Measurements from ENCODE around the gene KCNG2.
"Not testable (repeated sequence)": the region's sequence is repeated elsewhere in the genome, so short reads cannot be mapped to it uniquely, and the experiment has no call there.

KCNG2 gene, protein sequence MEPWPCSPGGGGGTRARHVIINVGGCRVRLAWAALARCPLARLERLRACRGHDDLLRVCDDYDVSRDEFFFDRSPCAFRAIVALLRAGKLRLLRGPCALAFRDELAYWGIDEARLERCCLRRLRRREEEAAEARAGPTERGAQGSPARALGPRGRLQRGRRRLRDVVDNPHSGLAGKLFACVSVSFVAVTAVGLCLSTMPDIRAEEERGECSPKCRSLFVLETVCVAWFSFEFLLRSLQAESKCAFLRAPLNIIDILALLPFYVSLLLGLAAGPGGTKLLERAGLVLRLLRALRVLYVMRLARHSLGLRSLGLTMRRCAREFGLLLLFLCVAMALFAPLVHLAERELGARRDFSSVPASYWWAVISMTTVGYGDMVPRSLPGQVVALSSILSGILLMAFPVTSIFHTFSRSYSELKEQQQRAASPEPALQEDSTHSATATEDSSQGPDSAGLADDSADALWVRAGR

DNA sequence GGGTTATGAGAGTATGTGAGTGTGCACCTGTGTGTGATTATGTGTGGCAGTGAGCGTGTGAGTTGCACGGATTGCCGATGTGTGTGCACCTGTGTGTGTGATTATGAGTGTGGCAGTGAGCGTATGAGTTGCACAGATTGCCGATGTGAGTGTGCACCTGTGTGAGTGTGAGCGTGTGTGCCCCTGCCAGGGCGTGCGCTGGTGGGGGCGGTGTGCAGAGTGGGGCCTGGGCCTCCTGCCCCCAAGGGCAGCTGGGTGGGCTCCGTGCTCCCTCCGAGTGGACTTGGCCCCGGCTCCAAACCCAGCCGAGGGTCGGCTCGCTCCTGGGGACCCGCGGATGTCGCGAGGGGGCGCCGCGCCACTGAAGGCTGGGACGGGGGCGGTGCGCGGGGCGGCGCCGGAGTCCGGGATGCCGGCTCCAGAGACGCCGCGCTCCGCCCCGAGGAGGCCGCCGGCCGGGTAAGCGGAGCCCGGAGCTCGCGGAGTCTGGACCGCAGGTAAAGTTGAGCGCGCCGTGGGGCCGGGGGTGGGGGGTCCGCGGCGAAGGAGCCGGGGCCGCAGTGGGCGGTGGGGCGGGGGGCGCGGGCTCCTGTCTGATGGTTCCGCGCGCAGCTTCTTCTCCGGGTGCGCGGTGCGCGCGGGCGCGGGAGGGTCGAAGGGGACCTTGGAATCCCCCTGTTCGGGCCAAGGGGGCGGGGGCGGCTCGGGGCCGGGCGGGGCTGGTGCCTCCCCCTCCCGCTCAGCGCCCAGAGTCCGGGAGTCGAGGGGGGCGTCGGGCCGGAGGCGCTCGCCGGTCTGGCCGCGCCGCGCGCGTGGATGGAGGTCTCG, at the start of gene KCNG2:
Gene KCNG2 (plus strand): TSS at position 421 of the 828 bp plus-strand sequence. CDS start 65,730 bp downstream, outside the sequence.
- no peak for DNase-seq

DNA sequence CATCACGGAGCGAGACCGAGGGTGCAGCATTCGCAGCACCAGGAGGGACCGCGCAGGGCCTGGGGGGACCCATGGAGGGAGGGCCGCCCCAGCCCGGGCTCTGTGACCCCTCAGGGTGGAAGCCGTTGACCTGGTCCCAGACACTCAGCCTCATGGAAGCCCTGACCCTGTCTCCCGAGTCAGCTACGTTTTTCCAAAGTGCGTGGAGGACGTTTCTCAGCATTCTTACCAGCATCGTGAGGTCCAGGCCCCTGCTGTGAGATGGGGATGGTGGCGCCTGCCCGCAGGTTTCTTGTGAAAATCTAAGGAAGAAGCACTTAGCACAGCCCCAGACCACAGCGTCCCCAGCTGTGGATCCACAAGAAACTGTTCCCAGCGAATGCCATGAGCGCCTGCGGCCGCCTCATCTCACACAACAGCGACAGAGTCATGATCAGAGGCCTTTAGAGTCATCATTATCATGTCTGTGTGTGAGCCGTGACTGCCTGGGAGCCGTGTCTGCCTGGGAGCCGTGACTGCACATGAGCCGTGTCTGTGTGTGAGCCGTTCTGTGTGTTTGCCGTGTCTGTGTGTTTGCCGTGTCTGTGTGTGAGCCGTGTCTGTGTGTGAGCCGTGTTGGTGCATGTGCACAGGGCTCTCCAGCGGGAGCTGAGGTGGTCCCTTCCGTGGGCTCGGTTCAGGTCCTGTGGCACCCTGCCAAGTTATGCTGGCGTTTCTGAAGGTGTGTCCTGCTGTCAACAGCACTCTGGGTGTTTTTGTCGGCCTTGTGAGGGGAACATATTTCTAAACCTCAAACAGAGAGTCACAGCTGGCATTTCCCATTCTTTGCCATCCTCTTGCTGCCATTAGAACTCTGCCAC, 49.2 kb upstream of the KCNG2 start:
- DNase-seq = no peak

DNA sequence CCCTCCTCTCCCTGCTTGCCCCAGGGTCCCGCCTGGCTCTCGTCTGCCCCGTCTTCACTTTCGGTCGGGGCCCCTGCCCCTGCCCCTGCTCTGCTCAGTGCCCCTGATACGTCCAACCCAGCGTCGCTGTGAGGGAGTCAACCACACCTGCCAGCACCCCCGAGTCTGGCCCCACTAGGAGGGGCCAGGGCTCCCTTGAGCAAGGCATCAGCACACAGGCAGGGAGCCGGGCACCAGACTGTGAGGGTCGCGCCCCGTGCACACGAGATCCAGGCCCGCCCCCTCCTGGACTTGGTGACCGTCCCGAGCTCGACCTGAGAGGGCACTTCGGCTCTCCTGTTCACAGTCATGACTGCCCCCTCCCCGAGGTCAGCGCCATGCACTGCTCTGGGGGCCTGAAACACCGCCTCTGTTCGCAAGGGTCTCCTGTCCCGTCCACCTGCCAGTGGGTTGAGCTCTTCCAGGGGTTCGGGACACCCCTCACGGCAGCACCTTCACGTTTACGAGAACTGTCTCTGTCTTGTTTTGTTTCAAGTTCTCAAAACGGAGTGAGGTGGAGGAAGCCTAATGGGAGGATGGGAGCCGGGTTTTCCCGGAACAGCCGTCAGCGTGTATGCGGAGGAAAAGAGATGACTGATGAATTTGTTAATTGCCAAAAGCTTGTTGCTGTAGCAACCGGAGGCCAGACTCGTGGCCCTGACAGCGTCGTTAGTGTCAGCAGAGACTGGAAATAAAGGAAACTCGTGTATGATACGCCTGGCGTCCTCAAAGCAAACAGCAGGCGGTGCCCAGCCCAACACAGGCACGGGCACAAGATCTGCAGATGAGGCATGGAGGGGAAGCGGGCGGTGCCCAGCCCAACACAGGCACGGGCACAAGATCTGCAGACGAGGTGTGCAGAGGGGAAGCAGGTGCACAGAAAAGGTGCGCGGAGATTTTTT, 48.2 kb upstream of the KCNG2 start:
- peak; percentile 91 for DNase-seq

DNA sequence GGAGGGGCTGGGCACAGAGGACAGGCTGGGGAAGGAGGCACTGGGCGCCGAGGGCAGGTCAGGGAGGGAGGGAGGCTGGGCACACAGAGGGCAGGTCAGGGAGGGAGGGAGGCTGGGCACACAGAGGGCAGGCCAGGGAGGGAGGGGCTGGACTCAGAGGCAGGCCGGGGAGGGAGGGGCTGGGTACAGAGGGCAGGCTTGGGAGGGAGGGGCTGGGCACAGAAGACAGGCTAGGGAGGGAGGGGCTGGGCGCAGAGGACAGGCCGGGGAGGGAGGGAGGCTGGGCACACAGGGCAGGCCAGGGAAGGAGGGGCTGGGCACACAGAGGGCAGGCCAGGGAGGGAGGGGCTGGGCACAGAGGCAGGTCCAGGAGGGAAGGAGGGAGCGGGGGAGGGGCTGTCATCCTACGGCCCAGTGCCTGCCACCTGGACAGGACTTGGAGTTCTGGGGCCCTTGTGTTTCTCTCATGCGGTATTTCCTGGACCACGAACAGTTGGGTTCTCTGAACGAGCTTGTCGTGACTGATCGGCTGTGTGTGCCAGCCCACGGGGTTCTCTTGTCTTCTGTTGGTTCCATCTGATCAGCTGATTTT, 46.7 kb upstream of the KCNG2 start:
- DNase-seq = no peak

DNA sequence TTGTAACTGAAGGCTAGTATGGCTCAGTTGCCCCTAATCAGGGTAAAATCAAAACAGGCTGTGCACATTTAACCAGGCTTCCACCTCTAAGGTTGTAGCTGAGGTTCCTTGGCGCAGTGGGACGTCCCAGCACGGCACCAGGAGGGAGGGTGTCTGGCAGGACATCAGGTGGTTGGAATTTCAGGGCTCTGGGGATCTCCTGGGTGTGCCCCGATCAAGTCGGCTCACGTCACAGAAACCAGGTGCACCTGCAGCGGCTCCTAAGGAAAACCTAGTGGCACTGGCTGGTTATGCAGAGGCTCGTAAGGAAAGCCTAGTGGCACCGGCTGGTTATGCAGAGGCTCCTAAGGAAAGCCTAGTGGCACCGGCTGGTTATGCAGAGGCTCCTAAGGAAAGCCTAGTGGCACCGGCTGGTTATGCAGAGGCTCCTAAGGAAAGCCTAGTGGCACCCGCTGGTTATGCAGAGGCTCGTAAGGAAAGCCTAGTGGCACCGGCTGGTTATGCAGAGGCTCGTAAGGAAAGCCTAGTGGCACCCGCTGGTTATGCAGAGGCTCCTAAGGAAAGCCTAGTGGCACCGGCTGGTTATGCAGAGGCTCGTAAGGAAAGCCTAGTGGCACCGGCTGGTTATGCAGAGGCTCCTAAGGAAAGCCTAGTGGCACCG, 45.7 kb upstream of the KCNG2 start:
- not testable (repeated sequence) for DNase-seq

DNA sequence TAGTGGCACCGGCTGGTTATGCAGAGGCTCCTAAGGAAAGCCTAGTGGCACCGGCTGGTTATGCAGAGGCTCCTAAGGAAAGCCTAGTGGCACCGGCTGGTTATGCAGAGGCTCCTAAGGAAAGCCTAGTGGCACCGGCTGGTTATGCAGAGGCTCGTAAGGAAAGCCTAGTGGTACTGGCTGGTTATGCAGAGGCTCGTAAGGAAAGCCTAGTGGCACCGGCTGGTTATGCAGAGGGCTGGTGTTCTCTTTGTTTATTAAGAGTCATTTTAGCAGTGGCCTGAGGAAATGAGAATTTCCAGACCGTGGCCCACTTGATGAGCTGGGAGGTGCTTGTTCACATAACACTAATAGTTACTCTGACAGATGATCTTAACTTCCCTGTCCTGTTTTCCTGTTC, 44.8 kb upstream of the KCNG2 start:
- DNase-seq = not testable (repeated sequence)

DNA sequence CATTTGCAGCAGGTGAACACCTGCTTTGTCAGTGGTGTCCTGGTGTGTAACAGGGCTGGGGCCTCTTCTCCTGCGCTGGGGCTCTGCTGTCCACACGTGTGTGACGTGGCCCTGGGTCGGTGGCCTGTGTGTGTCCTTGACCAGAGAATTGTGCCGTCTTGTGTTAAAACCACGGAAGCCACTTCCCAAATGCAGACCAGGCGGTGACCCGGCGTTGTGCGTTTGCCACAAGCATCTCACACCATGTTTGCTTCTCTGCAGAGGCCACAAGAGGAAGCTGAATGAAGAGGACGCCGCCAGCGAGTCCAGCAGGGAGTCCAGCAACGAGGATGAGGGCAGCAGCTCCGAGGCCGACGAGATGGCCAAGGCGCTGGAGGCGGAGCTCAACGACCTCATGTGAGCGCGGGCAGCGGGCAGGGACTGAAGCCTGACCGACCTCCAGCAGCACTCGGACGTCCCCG, 44.3 kb upstream of the KCNG2 start:
- no peak for DNase-seq

DNA sequence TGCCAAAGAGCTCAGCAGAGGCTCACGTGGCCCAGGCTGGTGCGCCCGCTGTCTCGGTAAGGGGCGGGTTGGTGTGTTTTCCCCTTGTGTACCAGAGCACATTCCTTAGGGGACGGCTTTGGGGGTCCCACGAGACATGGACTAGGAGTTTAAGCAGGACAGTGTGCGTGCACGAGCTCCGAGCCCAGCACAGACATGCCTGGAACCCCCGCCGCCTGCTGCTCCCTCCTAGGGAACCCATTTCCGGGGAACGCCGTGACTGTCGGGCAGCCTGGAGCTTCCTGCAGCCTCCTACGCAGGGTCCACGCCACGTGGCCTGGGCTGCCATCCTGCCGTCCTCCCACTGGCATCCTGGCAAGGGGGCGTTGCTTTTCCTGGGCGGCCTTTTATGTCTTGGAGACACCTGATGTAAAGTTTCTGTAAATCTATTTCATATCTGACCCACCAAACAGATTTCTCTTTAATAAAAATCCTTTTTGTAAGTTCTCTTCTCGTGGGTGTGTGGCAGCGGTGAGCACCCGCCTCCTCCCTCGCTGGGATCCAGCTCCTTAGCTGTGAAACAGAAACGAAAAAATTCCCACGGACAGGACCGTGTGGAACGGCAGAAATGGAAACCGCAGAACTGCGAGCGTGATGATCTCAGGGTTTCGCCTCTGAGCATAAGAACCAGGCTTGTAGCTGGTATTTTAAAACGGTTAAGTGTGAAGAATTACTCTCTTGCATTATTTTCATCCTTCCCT, 43.5 kb upstream of the KCNG2 start:
- DNase-seq = no peak

DNA sequence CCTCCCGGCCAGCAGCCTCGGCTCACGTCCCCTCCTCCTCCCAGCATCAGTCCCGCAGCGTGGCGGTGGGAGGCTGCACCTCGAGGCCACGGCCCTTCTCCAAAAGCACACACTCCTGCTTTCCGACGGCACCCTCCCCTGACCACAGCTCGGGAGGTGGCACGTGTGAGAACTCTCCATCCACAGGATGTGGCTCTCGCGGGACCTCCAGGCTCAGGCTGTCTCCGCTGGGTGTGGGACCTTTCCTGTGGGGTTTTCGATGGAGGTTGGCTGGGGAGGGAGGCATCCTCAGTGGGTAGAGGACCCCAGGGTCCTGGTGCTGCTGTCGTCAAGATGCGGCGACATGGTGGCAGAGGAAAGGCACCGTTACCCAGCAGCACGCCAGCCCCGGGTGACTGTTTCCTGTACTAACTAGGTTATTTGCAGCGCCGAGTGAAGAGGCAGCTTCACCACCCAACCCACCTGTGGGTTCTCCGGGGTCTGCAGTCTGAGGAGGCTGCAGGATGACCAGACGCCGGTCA, 42.8 kb upstream of the KCNG2 start:
- no peak for DNase-seq

DNA sequence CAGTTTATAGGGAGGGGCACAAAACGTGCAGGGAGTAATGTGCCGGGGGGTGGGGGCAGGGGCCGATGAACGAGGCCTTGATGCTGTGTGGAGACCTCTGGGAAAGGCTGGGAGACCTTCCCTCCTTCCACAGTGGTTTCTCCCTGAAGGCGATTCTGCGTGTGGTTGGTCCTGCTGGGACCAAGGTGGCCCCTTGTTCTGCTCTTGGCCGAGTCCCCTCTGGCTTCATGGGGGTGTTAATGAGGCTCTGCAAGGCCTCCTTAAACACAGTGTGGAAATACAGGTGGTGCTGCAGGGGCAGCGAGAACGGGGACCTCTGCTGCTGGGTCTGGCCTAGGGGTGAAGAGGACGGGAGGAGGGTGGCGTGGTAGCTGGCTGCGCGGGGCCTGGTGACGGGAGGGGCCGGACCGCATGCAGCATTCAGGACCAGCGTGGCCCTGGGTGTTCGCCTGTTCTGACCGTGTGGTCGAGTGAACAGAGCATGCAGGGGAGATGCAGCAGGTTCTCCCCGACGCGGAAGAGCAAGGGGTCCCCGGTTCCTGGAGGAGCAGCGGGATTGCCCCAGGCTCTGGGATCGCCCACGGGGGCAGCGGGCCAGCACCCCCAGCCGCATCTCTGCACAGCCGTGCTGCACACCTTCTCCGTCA, 42.1 kb upstream of the KCNG2 start:
- DNase-seq = no peak

DNA sequence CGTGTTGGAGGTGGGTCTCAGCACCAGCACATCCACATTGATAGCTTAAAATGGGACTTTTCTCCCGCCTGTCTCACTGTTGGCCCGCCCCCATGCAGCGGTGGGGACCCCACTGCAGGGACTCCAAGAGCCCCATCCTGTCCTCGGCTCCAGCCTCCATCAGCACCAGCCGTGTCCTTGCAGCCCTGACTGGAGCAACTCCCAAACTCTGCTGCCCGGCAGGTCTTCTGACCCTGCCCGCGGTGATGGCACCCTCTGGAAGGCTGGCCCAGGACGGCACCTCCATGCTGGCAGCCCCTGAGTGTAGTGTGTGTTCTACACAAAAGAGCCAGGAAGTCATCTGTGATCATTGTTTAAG, 41.6 kb upstream of the KCNG2 start:
- no peak for DNase-seq

DNA sequence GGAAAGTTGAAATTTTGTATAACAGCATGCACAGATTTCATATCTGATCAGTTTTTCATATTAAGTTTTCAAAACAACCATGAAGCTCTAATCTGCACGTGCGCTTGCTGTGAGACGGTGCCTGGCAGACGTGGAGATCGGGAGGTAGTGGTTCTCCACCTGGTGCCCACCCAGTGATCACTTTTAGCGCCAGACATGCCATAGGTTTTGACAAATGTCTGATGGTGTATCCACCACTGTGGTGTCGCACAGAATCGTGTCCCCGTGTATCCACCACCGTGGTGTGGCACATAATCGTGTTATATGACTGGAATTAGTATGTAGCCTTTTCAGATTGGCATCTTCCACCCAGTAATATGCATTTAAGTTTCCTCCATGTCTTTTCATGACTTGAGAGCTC, 40.9 kb upstream of the KCNG2 start:
- no peak for DNase-seq

DNA sequence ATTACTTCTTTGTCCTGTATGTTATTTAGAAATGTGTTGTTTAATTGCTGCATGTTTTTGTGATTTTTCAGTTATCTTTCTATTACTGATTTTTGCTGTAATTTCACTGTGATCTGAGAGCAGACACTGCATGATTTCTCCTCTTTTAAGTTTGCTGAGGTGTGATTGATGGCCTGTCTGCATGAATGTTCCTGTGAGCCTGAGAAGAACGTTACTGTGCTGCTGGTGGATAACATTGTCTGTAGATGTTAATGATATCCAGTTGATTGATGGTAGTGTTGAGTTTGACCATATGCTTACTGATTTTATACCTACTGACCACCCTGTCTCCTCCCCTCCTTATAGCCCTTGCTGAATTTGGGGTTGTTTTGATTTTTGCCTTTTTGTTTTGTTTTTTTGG, 37.4 kb upstream of the KCNG2 start:
- no peak for DNase-seq

DNA sequence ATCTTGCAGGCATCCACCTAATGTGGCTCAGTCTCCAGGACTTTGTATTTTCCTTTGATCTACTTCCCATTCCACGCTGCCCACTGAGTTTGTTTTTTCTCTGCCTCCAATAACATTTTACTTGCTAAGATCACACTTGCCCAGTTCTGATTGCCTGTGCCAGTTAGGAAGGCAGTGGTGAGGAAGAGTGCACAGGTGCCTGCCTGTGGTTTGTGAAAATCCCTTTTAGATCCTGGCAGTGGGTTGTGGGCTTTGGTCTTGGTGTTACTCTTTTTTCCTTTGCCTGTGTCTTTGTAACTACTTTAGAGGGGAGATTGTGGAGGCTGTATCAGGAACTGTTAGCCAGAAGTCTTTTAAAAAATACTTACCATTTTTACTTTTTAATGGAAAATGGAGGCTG, 36.9 kb upstream of the KCNG2 start:
- no peak for DNase-seq

DNA sequence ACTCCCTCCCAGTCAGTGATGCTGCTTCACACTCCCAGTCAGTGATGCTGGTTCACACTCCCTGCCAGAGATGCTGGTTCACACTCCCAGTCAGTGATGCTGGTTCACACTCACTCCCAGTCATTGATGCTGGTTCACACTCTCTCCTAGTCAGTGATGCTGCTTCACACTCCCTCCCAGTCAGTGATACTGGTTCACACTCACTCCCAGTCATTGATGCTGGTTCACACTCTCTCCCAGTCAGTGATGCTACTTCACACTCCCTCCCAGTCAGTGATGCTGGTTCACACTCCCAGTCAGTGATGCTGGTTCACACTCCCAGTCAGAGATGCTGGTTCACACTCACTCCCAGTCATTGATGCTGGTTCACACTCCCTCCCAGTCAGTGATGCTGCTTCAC, 34.3 kb upstream of the KCNG2 start:
- DNase-seq = no peak

DNA sequence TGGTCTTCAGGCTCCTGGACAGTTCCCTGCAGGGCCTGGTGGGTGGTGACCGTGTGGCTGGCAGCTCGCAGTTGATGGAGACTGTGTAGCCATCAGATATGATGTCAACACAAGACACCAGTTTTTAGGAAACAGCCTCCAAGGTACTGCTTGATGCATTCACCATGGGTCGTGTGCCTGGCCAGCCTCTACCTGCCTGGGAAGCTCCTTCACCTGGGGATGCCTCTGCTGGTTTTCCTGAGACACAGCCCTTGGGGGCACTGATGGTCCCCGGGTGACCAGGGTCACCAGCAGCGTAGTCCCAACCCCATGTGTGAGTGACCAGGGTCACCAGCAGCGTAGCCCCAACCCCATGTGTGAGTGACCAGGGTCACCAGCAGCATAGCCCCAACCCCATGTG, 33.6 kb upstream of the KCNG2 start:
- DNase-seq = no peak

DNA sequence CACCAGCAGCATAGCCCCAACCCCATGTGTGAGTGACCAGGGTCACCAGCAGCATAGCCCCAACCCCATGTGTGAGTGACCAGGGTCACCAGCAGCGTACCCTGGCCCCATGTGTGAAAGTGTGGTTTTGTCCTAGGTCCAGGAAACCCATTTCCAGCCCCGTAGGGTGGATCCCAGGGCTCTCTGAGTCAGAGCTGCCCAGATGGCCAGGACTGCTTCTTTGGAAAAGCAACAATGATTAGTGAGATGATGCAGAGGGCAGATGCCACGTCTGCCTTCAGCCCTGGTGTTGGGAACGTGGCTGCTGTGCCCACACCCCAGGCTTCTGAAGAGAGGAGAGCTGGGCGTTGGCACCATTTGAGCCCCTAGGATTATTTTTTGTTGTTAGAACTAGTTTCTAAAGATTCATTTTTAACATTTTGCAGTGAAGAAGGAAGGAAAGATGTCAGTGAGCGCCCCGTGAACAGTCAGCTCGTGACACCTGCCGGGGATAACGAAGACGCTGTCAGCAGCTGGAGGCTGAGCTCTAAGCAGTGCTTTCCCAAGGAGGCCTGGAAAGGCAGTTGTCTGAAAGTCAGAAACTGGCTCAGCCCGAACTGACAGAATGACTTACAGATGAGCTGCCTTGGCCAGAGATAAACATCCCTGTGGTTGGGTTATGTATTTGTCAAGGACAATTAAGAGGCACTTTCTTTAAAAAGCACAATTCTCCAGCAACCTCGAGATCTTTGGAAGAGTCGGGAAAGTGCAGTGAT, 32.1 kb upstream of the KCNG2 start:
- no peak for DNase-seq

DNA sequence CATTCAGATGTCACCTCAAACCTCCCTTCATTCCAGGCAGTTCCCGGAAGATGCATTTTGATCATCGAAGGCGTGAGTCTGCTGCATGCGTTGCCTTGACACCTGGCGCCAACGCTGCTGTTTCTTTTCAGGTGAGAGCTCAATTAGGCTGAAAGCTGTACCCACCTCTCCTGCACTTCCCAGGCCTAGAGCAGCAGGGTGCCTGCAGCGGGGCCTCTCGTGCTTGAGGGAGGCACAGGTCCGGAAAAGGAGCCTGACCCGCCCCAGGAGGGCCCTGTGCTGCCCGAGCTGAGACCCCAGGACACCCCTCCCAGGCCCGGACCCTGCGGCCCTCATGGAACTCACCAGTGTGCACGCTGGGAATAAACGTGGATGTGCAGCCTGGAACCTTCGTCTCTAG, 31.4 kb upstream of the KCNG2 start:
- DNase-seq = peak; percentile 6

DNA sequence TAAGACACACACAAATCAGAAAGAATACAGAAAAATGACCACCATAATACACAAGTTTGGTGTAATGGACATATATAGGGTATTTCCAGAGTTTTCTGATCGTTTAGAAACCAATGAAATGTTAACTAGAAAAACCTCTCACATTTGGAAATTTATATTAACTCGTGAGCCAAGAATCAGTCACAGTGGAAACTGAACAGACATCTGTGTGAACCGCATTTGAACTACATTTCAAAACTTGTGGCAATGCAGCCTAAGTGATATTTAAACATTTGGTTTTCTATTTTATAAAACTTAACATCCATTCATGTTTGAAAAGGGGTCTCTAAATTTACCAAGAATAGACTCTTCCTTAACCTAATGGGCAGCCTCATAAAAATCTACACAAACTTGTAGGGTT, 29.0 kb upstream of the KCNG2 start:
- no peak for DNase-seq

All from DMS153 (cell line).